GM21447 (cell line): ENCODE measurements around the gene ARL14EP.

Experiments used
- ATAC-seq: cut with Tn5 transposase; IDR thresholded peaks from one replicate; pipeline ENCODE4 v1.9.1; 2021; ENCODE audit not compliant: unreplicated experiment

Gene ARL14EP

DNA sequence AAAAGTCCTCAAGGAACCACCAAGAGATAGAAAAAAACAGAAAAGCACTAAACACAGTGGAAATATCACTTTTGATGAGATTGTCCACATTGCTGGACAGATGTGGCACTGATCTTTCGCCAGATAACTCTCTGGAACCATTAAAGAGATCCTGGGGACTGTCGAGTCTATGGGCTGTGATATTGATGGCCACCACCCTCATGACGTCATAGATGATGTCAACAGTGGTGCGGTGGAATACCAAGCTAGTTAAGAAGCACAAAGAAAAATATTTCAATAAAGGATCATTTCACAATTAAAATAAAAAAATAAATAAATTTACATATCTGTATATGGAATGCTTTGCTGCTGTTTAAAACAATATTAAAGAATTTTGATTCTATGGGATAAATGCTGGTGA is 45.5 kb downstream of the ARL14EP start:
- no peak for ATAC-seq

DNA sequence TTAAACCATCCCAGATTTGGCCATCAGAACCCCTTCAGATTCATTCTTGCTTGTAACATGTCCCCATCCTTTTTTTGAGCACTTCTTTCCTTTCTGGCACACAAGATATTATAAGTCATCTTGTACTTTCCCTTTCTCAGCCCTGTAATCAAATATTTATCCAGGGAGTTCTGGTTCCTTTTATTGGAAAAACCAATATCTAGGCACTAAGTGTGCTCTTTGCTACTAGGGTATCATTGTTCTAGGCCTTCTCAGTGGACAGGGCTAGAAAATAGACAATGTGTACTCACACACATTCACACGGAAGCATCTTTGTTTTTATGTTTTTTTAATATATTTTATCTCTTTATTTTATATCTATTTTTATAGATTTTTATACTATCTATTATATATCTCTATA is 47.3 kb downstream of the ARL14EP start:
- ATAC-seq, result no peak

DNA sequence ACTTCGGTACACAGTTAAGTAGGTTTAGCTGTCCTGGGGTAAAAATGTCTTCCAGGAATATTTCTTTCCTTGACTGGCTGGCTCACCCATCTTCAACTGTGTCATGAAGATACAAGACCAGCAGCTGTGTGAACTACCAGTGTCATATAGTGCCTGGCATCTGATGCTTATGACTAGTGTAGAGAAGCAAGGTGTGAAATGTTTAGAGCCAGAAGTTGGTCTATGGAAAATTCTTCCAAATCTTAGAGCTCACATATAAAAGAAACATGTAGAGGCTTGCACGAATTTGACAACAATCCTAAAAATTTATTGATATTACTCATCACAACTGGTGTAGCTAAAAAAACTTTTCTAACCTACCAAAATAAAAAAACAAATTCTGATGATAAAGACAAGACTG is 54.4 kb downstream of the ARL14EP start:
- no peak for ATAC-seq

- no peak for ATAC-seq
Measured at GRCh38 chr11:30380846-30381245, 57.9 kb downstream of the ARL14EP start.

DNA sequence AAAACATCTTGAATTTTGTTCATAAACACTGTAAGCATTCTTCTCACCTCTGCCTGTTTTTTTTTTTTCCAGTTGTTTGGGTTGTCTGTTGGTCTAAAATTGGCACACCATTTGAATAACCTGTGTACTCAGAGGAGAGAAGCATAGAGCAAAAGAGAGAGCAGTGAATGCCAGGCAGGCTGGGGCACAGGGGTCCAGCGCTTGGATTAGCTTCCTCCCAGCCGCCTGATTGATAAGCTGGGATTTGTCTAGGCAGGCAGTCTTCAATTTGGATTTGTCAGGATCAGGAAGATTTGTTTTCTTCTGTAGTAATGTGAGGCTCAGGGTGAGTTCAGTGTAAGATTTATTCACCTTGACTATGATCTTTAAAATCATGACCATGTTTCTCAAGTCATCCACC is 59.0 kb downstream of the ARL14EP start:
- no peak for ATAC-seq
